ENCODE data around the gene RCAN1.

The RCAN1 gene

GRCh38 chr21:34560609-34561008, 54.3 kb downstream of the RCAN1 start:
- no peak overlapping the region for H3K27ac ChIP-seq (ENCODE audit: low read depth, low read length)
- H3K4me2 ChIP-seq (ENCODE audit: low read length): no peak overlapping the region
- H3K4me3 ChIP-seq (ENCODE audit: low read length): no peak overlapping the region
- no peaks in the 10 kb centered on the region for H3K36me3 ChIP-seq (ENCODE audit: control insufficient read depth, low read length)
- no peaks in the 10 kb centered on the region for H3K79me2 ChIP-seq (ENCODE audit: control insufficient read depth, low read length)
- no peaks in the 10 kb centered on the region for H4K20me1 ChIP-seq (ENCODE audit: control insufficient read depth, insufficient read depth, low read depth, low read length)
- no peaks in the 10 kb centered on the region for H3K27me3 ChIP-seq (ENCODE audit: control insufficient read depth, low read length)
- H3K4me1 ChIP-seq (ENCODE audit: control insufficient read depth, low read length): peaks cover 13% of the 10 kb centered on the region
- no peaks in the 10 kb centered on the region for H3K9me2 ChIP-seq (replicated peaks; ENCODE audit: control insufficient read depth, low read length)
- H3K9me3 ChIP-seq (ENCODE audit: control insufficient read depth, insufficient read depth, low read length): no peaks in the 10 kb centered on the region
- TF ChIP-seq CTCF (IDR thresholded peaks at IDR 0.05; ENCODE audit: low read depth, low read length, poor library complexity, severe bottlenecking) (no peak), EZH2phosphoT487 (IDR thresholded peaks at IDR 0.05; ENCODE audit: borderline replicate concordance, low read length) (no peak)
- no peaks in the 10 kb centered on the region for H3F3A ChIP-seq (ENCODE audit: control insufficient read depth, insufficient read depth)

GRCh38 chr21:34560021-34560420, 54.9 kb downstream of the RCAN1 start:
- no peak overlapping the region for H3K4me3 ChIP-seq (ENCODE audit: low read length)
- no peaks in the 10 kb centered on the region for H3K36me3 ChIP-seq (ENCODE audit: control insufficient read depth, low read length)
- no peaks in the 10 kb centered on the region for H3K79me2 ChIP-seq (ENCODE audit: control insufficient read depth, low read length)
- peaks cover 7% of the 10 kb centered on the region for H3K4me1 ChIP-seq (ENCODE audit: control insufficient read depth, low read length)
- H3F3A ChIP-seq (ENCODE audit: control insufficient read depth, insufficient read depth): no peaks in the 10 kb centered on the region
- no peak for TF ChIP-seq CTCF (IDR thresholded peaks at IDR 0.05; ENCODE audit: low read depth, low read length, poor library complexity, severe bottlenecking)
- no peak for TF ChIP-seq EZH2phosphoT487 (IDR thresholded peaks at IDR 0.05; ENCODE audit: borderline replicate concordance, low read length)
- H3K9me3 ChIP-seq (ENCODE audit: control insufficient read depth, insufficient read depth, low read length): no peaks in the 10 kb centered on the region
- H3K4me2 ChIP-seq (ENCODE audit: low read length): no peak overlapping the region
- H3K9me2 ChIP-seq (replicated peaks; ENCODE audit: control insufficient read depth, low read length): no peaks in the 10 kb centered on the region
- no peaks in the 10 kb centered on the region for H4K20me1 ChIP-seq (ENCODE audit: control insufficient read depth, insufficient read depth, low read depth, low read length)
- no peaks in the 10 kb centered on the region for H3K27me3 ChIP-seq (ENCODE audit: control insufficient read depth, low read length)
- no peak overlapping the region for H3K27ac ChIP-seq (ENCODE audit: low read depth, low read length)

- Histone ChIP-seq H4K20me1 (ENCODE audit: control insufficient read depth, insufficient read depth, low read depth, low read length) (no peaks in the 10 kb centered on the region), H3K4me1 (ENCODE audit: control insufficient read depth, low read length) (0 out of 2 replicates have a peak, but pooled peaks cover 4% of the 10 kb centered on the region), H3F3A (ENCODE audit: control insufficient read depth, insufficient read depth) (no peaks in the 10 kb centered on the region), H3K27me3 (ENCODE audit: control insufficient read depth, low read length) (no peaks in the 10 kb centered on the region), H3K4me2 (ENCODE audit: low read length) (no peak overlapping the region), H3K4me3 (ENCODE audit: low read length) (no peak overlapping the region), H3K36me3 (ENCODE audit: control insufficient read depth, low read length) (no peaks in the 10 kb centered on the region), H3K9me3 (ENCODE audit: control insufficient read depth, insufficient read depth, low read length) (no peaks in the 10 kb centered on the region), H3K79me2 (ENCODE audit: control insufficient read depth, low read length) (no peaks in the 10 kb centered on the region), H3K9me2 (replicated peaks; ENCODE audit: control insufficient read depth, low read length) (no peaks in the 10 kb centered on the region), H3K27ac (ENCODE audit: low read depth, low read length) (no peak overlapping the region)
- TF ChIP-seq EZH2phosphoT487 (IDR thresholded peaks at IDR 0.05; ENCODE audit: borderline replicate concordance, low read length) (no peak), CTCF (IDR thresholded peaks at IDR 0.05; ENCODE audit: low read depth, low read length, poor library complexity, severe bottlenecking) (no peak)
These were observed 55.8 kb downstream of the RCAN1 start for GRCh38 chr21:34559089-34559631.
